Stimulated activated CD8-positive, alpha-beta memory T cell treated with anti-CD3 and anti-CD28 coated beads, Interleukin-2, amount 100 ng/mL, for 48 hours (primary cell): Measurements from ENCODE around the gene NID1.
"Not testable (repeated sequence)": the region's sequence is repeated elsewhere in the genome, so short reads cannot be mapped to it uniquely, and the experiment has no call there.

Experiments used
- DNase-seq, 2 donors: peaks; one replicate each; pipeline ENCODE4 v3.0.0-alpha.2; 2020; ENCODE audit warnings: low read depth in 2 of 2

The NID1 gene

GRCh38 chr1:235938709-235939479, 126.0 kb downstream of the NID1 start:
- DNase-seq: no peak

GRCh38 chr1:235937123-235937522, 127.8 kb downstream of the NID1 start:
- DNase-seq: no peak

GRCh38 chr1:235935235-235936225, 129.4 kb downstream of the NID1 start:
- DNase-seq: no peak

GRCh38 chr1:235933766-235934116, 131.1 kb downstream of the NID1 start:
- DNase-seq: no peak

GRCh38 chr1:235933017-235933765, 131.7 kb downstream of the NID1 start:
- no peak for DNase-seq

- DNase-seq: no peak
Observed at GRCh38 chr1:235932090-235932510, 132.8 kb downstream of the NID1 start.

GRCh38 chr1:235931171-235931738, 133.6 kb downstream of the NID1 start:
- DNase-seq: no peak

- no peak for DNase-seq
Observed at GRCh38 chr1:235930543-235930942, 134.3 kb downstream of the NID1 start.

- no peak for DNase-seq
Observed at GRCh38 chr1:235929216-235929615, 135.7 kb downstream of the NID1 start.

- DNase-seq: no peak
Observed at GRCh38 chr1:235928197-235928596, 136.7 kb downstream of the NID1 start.

GRCh38 chr1:235927551-235927950, 137.3 kb downstream of the NID1 start:
- not testable (repeated sequence) for DNase-seq
